Kidney (tissue), 14 donors: ENCODE measurements around the gene ELOVL2. TPM values are rescaled to one million over a fixed set of nuclear protein-coding genes. Genes with fewer than 3 reads are reported as not detected.

Experiments used
- DNase-seq, 5 donors: peaks; one replicate each; pipeline ENCODE4 v3.0.0-alpha.2; 2013 to 2020
- FAIRE-seq: peaks from 2 replicates; lab custom pipeline; 2012; peaks lifted over from hg19 to GRCh38; lab: Jason Lieb, UNC
- H3K27ac ChIP-seq, 2 donors: one replicate each; pipeline ENCODE4 v1.7.0; 2013; ENCODE audit warnings: low read depth in 2 of 2, low read length in 2 of 2, inconsistent platforms in 1 of 2
- H3K27me3 ChIP-seq: one replicate; pipeline ENCODE4 v1.7.1; 2013; ENCODE audit warnings: low read length, inconsistent platforms; ENCODE audit not compliant: control insufficient read depth, insufficient read depth
- H3K36me3 ChIP-seq, 3 donors: one replicate each; pipeline versions ENCODE4 v1.7.0 to v1.7.1; 2013; ENCODE audit warnings: low read length in 3 of 3, control low read depth in 1 of 3, inconsistent platforms in 1 of 3; ENCODE audit not compliant: insufficient read depth in 3 of 3, control insufficient read depth in 2 of 3
- H3K4me1 ChIP-seq, 3 donors: one replicate each; pipeline versions ENCODE4 v1.7.0 to v1.7.1; 2013; ENCODE audit warnings: low read length in 3 of 3, inconsistent platforms in 1 of 3, low read depth in 1 of 3; ENCODE audit not compliant: control insufficient read depth in 2 of 3, insufficient read depth in 2 of 3
- H3K4me3 ChIP-seq, 3 donors: one replicate each; pipeline versions ENCODE4 v1.7.0 to v1.8.1; 2013; ENCODE audit warnings: low read length in 3 of 3, control low read depth in 1 of 3, inconsistent platforms in 1 of 3
- H3K9ac ChIP-seq, 3 donors: one replicate each; pipeline versions ENCODE4 v1.7.0 to v1.7.1; 2013; ENCODE audit warnings: low read length in 3 of 3, control low read depth in 1 of 3, inconsistent platforms in 1 of 3
- H3K9me3 ChIP-seq, 3 donors: one replicate each; pipeline versions ENCODE4 v1.7.0 to v1.7.1; 2013; ENCODE audit warnings: low read length in 3 of 3, control low read depth in 1 of 3, inconsistent platforms in 1 of 3; ENCODE audit not compliant: control insufficient read depth in 2 of 3, insufficient read depth in 1 of 3
- CTCF ChIP-seq: IDR thresholded peaks from 3 replicates; pipeline ENCODE4 v1.5.1; 2012; ENCODE audit warnings: mild to moderate bottlenecking, moderate library complexity, borderline replicate concordance; ENCODE audit not compliant: insufficient read depth; ENCODE audit errors: extremely low read depth
- intact Hi-C: fragments of 100-400 bp; cut with DNase I; formaldehyde crosslinking; loops from one replicate; pipeline ENCODE4 v1.11.1; 2022
- polyA plus RNA-seq: library from polyadenylated mRNA; stranded (reverse); fragments of 350-450 nt; fragmentation: Illumina TruSeq; extraction: RNeasy Lipid Tissue Mini Kit (QIAGEN cat#74804); gene quantifications from one replicate; pipeline ENCODE4 v1.2.3, GENCODE V29; 2014; ENCODE audit warnings: low read depth, low replicate concordance; ENCODE audit not compliant: insufficient read depth
- total RNA-seq: library from RNA; stranded (reverse); fragmentation: NEBNext Ultra II Directional; extraction: Animal tissue kit (Norgen Biotek cat#: 25700); gene quantifications from one replicate; pipeline ENCODE4 v1.2.1, GENCODE V29; 2021
- donor health status: control.
- donor health status: control.
- donor health status: control.
- donor health status: control.
- donor health status: control.
- donor health status: DM: yes; HTN: yes; CAD: no.
- donor health status: Normal renal cell carcinoma (clear cell type).

ELOVL2 gene
- total and polyA plus RNA-seq, 2 donors from 2014 or later: 0.79 TPM; not detected in 1

DNA sequence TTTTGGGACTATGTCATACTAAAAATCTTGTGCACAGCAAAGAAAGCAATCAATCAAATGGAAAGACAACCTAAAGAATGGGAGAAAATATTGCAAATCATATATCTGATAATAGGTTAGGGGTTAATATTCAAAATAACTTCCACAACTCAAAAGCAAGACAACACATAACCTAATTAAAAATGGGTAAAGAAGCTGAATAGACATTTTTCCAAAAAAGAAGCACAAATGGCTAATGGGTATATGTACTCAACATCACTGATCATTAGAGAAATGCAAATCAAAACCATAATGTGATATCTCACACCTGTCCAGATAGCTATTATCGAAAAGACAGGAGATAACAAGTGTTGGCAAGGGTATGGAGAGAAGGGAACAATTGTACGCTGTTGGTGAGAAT is 104.3 kb downstream of the ELOVL2 start:
- H3K27me3 ChIP-seq: no peaks in the 10 kb centered on the region
- TF ChIP-seq CTCF: no peak

DNA sequence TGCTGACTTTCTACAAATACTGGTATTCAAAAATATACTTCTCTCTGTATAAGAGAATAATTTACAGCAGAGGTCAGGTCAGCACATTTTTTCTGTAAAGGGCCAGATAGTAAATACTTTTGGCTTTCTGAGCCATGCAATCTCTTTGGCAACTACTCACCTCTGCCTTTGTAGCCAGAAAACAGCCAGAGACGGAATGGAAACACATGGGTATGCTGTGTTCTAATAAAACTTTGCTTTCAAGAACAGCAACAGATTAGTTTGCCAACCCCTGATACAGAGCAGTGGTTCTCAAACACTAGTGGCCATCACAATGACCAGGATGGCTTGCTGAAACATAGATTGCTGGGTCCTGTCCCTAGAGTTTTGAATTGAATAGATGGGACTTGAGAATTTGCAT is 111.0 kb downstream of the ELOVL2 start:
- DNase-seq: no peak
- Histone ChIP-seq H3K4me3 (no peak overlapping the region), H3K4me1 (no peaks in the 10 kb centered on the region), H3K36me3 (no peaks in the 10 kb centered on the region), H3K9ac (no peak overlapping the region), H3K27me3 (no peaks in the 10 kb centered on the region), H3K9me3 (no peaks in the 10 kb centered on the region), H3K27ac (no peak overlapping the region)
- FAIRE-seq: no peak
- TF ChIP-seq CTCF: no peak
- intact Hi-C loops: no loop called here

More for the DNA sequence above, 104.3 kb downstream of the ELOVL2 start:
- FAIRE-seq: no peak
- H3K4me1 ChIP-seq: no peaks in the 10 kb centered on the region
- DNase-seq: no peak
- no peaks in the 10 kb centered on the region for H3K36me3 ChIP-seq
- H3K27ac ChIP-seq: no peak overlapping the region
- H3K9ac ChIP-seq: no peak overlapping the region
- peaks cover 0 to 6% (median 0%) of the 10 kb centered on the region in 3 donors for H3K9me3 ChIP-seq
- no peak overlapping the region for H3K4me3 ChIP-seq
- intact Hi-C loops: no loop called here

Other genes starting within 250 kb of the ELOVL2 start
- 0.66 TPM for gene MAK, start 205.8 kb downstream of the ELOVL2 start, total RNA-seq
- gene MAK, start 205.8 kb downstream of the ELOVL2 start, polyA plus RNA-seq: not detected
- gene GCM2, start 162.3 kb downstream of the ELOVL2 start, total RNA-seq: not detected
- not detected for gene GCM2, start 162.3 kb downstream of the ELOVL2 start, polyA plus RNA-seq
- gene SYCP2L, start 157.3 kb downstream of the ELOVL2 start, total RNA-seq: 1.5 TPM
- 1.0 TPM for gene SYCP2L, start 157.3 kb downstream of the ELOVL2 start, polyA plus RNA-seq
- gene SMIM13, start 49.5 kb upstream of the ELOVL2 start, total RNA-seq: 6.6 TPM
- 4.0 TPM for gene SMIM13, start 49.5 kb upstream of the ELOVL2 start, polyA plus RNA-seq
- 0.57 TPM for gene ERVFRD-1, start 67.4 kb upstream of the ELOVL2 start, total RNA-seq
- gene ERVFRD-1, start 67.4 kb upstream of the ELOVL2 start, polyA plus RNA-seq: 0.24 TPM
- gene NEDD9, start 188.4 kb upstream of the ELOVL2 start, total RNA-seq: 101 TPM
- gene NEDD9, start 188.4 kb upstream of the ELOVL2 start, polyA plus RNA-seq: 19.2 TPM